ENCODE results near the gene MYBPC3.

The MYBPC3 gene

GRCh38 chr11:47302853-47303252 lies 49.6 kb downstream of the MYBPC3 start:
- Histone ChIP-seq H3K36me3 (ENCODE audit: insufficient read depth, low read length) (peaks cover 92% of the 10 kb centered on the region; the same call in 1 of the 2 replicates), H3K9ac (ENCODE audit: low read depth, low read length, poor library complexity, severe bottlenecking) (no peak overlapping the region), H3K79me2 (ENCODE audit: insufficient read depth, low read length) (peaks cover 14% of the 10 kb centered on the region; the same call in 1 of the 2 replicates), H3F3A (ENCODE audit: low read depth) (no peaks in the 10 kb centered on the region), H3K4me1 (ENCODE audit: insufficient read depth, low read length, poor library complexity, severe bottlenecking) (no peaks in the 10 kb centered on the region), H3K9me2 (replicated peaks; ENCODE audit: low read depth, low read length) (no peaks in the 10 kb centered on the region), H2AFZ (ENCODE audit: low read length) (no peak overlapping the region), H3K4me3 (ENCODE audit: low read length, poor library complexity, severe bottlenecking) (no peak overlapping the region), H3K27me3 (ENCODE audit: insufficient read depth, low read length, poor library complexity, severe bottlenecking) (no peaks in the 10 kb centered on the region), H3K9me3 (ENCODE audit: insufficient read depth, low read depth, low read length) (peaks cover 6% of the 10 kb centered on the region; the same call in 1 of the 2 replicates), H3K4me2 (ENCODE audit: low read depth, low read length, poor library complexity, severe bottlenecking) (no peak overlapping the region), H4K20me1 (ENCODE audit: insufficient read depth, low read length, poor library complexity, severe bottlenecking) (peaks cover 3% of the 10 kb centered on the region)
- TF ChIP-seq CTCF (conservative IDR thresholded peaks at IDR 0.05; ENCODE audit: low read length) (no peak), EZH2phosphoT487 (IDR thresholded peaks at IDR 0.05; ENCODE audit: borderline replicate concordance) (no peak)

GRCh38 chr11:47299078-47299477 lies 53.4 kb downstream of the MYBPC3 start:
- peaks cover 10% of the 10 kb centered on the region; the same call in 1 of the 2 replicates for H3K79me2 ChIP-seq (ENCODE audit: insufficient read depth, low read length)
- H3F3A ChIP-seq (ENCODE audit: low read depth) = no peaks in the 10 kb centered on the region
- H3K4me1 ChIP-seq (ENCODE audit: insufficient read depth, low read length, poor library complexity, severe bottlenecking) = no peaks in the 10 kb centered on the region
- no peak overlapping the region for H3K4me2 ChIP-seq (ENCODE audit: low read depth, low read length, poor library complexity, severe bottlenecking)
- H3K9ac ChIP-seq (ENCODE audit: low read depth, low read length, poor library complexity, severe bottlenecking) = no peak overlapping the region
- H4K20me1 ChIP-seq (ENCODE audit: insufficient read depth, low read length, poor library complexity, severe bottlenecking) = peaks cover 3% of the 10 kb centered on the region
- peaks cover 83% of the 10 kb centered on the region; the same call in 1 of the 2 replicates for H3K36me3 ChIP-seq (ENCODE audit: insufficient read depth, low read length)
- no peak overlapping the region for H2AFZ ChIP-seq (ENCODE audit: low read length)
- H3K9me3 ChIP-seq (ENCODE audit: insufficient read depth, low read depth, low read length) = peaks cover 6% of the 10 kb centered on the region; the same call in 1 of the 2 replicates
- no peak overlapping the region for H3K4me3 ChIP-seq (ENCODE audit: low read length, poor library complexity, severe bottlenecking)
- TF ChIP-seq EZH2phosphoT487 (IDR thresholded peaks at IDR 0.05; ENCODE audit: borderline replicate concordance) = no peak
- no peaks in the 10 kb centered on the region for H3K9me2 ChIP-seq (replicated peaks; ENCODE audit: low read depth, low read length)
- H3K27me3 ChIP-seq (ENCODE audit: insufficient read depth, low read length, poor library complexity, severe bottlenecking) = no peaks in the 10 kb centered on the region

DNA sequence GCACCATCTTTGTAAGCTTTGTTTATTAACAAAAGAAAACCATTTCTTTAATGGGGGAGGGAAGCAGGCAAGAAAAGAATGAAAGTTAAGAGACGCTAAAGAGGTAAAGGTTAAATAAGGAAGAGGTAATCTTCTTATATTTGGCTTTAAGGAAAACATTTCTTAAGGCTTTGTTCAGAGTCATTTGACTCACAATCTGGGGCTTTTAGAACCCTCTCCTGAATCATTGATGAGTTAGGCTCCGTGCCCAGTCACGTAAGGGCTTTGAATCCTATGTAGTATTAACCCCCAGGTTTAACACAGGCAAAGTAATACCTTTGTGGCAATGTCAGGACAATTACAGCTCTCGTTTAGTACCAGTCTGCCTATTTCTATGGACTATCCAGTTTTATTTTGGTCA lies 56.5 kb downstream of the MYBPC3 start:
- Histone ChIP-seq H4K20me1 (ENCODE audit: insufficient read depth, low read length, poor library complexity, severe bottlenecking) (peaks cover 3% of the 10 kb centered on the region), H3K79me2 (ENCODE audit: insufficient read depth, low read length) (peaks cover 6% of the 10 kb centered on the region; the same call in 1 of the 2 replicates), H3K9me2 (replicated peaks; ENCODE audit: low read depth, low read length) (no peaks in the 10 kb centered on the region), H3K4me3 (ENCODE audit: low read length, poor library complexity, severe bottlenecking) (no peak overlapping the region), H3F3A (ENCODE audit: low read depth) (no peaks in the 10 kb centered on the region), H3K27me3 (ENCODE audit: insufficient read depth, low read length, poor library complexity, severe bottlenecking) (no peaks in the 10 kb centered on the region), H3K9ac (ENCODE audit: low read depth, low read length, poor library complexity, severe bottlenecking) (no peak overlapping the region), H2AFZ (ENCODE audit: low read length) (no peak overlapping the region), H3K4me1 (ENCODE audit: insufficient read depth, low read length, poor library complexity, severe bottlenecking) (no peaks in the 10 kb centered on the region), H3K4me2 (ENCODE audit: low read depth, low read length, poor library complexity, severe bottlenecking) (no peak overlapping the region), H3K9me3 (ENCODE audit: insufficient read depth, low read depth, low read length) (no peaks in the 10 kb centered on the region), H3K36me3 (ENCODE audit: insufficient read depth, low read length) (peaks cover 82% of the 10 kb centered on the region; the same call in 1 of the 2 replicates)
- TF ChIP-seq CTCF (conservative IDR thresholded peaks at IDR 0.05; ENCODE audit: low read length) = no peak
- TF ChIP-seq EZH2phosphoT487 (IDR thresholded peaks at IDR 0.05; ENCODE audit: borderline replicate concordance) = no peak

GRCh38 chr11:47295385-47295784 lies 57.1 kb downstream of the MYBPC3 start:
- no peak overlapping the region for H3K9ac ChIP-seq (ENCODE audit: low read depth, low read length, poor library complexity, severe bottlenecking)
- H3F3A ChIP-seq (ENCODE audit: low read depth) = no peaks in the 10 kb centered on the region
- no peak overlapping the region for H3K4me2 ChIP-seq (ENCODE audit: low read depth, low read length, poor library complexity, severe bottlenecking)
- H3K36me3 ChIP-seq (ENCODE audit: insufficient read depth, low read length) = peaks cover 85% of the 10 kb centered on the region; the same call in 1 of the 2 replicates
- no peak overlapping the region for H2AFZ ChIP-seq (ENCODE audit: low read length)
- no peak overlapping the region for H3K4me3 ChIP-seq (ENCODE audit: low read length, poor library complexity, severe bottlenecking)
- H4K20me1 ChIP-seq (ENCODE audit: insufficient read depth, low read length, poor library complexity, severe bottlenecking) = peaks cover 3% of the 10 kb centered on the region
- peaks cover 6% of the 10 kb centered on the region; the same call in 1 of the 2 replicates for H3K79me2 ChIP-seq (ENCODE audit: insufficient read depth, low read length)
- no peaks in the 10 kb centered on the region for H3K27me3 ChIP-seq (ENCODE audit: insufficient read depth, low read length, poor library complexity, severe bottlenecking)
- TF ChIP-seq CTCF (conservative IDR thresholded peaks at IDR 0.05; ENCODE audit: low read length) (no peak), EZH2phosphoT487 (IDR thresholded peaks at IDR 0.05; ENCODE audit: borderline replicate concordance) (no peak)
- H3K9me3 ChIP-seq (ENCODE audit: insufficient read depth, low read depth, low read length) = no peaks in the 10 kb centered on the region
- no peaks in the 10 kb centered on the region for H3K9me2 ChIP-seq (replicated peaks; ENCODE audit: low read depth, low read length)
- H3K4me1 ChIP-seq (ENCODE audit: insufficient read depth, low read length, poor library complexity, severe bottlenecking) = no peaks in the 10 kb centered on the region

Data from Loucy (cell line).